Measurements from ENCODE around the gene PUS7. TPM values are rescaled to one million over a fixed set of nuclear protein-coding genes. Genes with fewer than 3 reads are reported as not detected.

The PUS7 gene
- total RNA-seq, 1 donor from 2014 or later: 29.5 TPM

DNA sequence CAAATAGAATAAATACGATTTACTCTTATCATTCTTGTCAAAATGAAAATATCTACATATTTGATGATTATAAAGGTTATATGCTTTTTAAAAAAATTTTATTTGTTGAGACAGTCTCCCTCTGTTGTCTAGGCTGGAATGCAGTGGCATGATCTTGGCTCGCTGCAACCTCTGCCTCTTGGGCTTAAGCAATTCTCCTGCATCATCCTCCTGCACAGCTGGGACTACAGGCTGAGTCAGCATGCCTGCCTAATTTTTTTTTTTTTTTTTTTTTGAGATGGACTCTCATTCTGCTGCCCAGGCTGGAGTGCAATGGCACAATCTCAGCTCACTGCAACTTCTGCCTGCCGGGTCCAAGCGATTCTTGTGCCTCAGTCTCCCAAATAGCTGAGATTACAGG, 48.9 kb downstream of the PUS7 start:
- FAIRE-seq: no peak
- Histone ChIP-seq H3K27me3 (ENCODE audit: control insufficient read depth, insufficient read depth, low read length) (no peaks in the 10 kb centered on the region), H3K36me3 (ENCODE audit: control insufficient read depth, insufficient read depth, low read length) (no peaks in the 10 kb centered on the region), H3K4me3 (ENCODE audit: low read depth, low read length) (no peak overlapping the region)
- peak; percentile 72 for DNase-seq (ENCODE audit: low read depth)
- TF ChIP-seq, protein P1, sequence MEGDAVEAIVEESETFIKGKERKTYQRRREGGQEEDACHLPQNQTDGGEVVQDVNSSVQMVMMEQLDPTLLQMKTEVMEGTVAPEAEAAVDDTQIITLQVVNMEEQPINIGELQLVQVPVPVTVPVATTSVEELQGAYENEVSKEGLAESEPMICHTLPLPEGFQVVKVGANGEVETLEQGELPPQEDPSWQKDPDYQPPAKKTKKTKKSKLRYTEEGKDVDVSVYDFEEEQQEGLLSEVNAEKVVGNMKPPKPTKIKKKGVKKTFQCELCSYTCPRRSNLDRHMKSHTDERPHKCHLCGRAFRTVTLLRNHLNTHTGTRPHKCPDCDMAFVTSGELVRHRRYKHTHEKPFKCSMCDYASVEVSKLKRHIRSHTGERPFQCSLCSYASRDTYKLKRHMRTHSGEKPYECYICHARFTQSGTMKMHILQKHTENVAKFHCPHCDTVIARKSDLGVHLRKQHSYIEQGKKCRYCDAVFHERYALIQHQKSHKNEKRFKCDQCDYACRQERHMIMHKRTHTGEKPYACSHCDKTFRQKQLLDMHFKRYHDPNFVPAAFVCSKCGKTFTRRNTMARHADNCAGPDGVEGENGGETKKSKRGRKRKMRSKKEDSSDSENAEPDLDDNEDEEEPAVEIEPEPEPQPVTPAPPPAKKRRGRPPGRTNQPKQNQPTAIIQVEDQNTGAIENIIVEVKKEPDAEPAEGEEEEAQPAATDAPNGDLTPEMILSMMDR (IDR thresholded peaks at IDR 0.05; ENCODE audit: insufficient read depth, low read length, severe bottlenecking): no peak

DNA sequence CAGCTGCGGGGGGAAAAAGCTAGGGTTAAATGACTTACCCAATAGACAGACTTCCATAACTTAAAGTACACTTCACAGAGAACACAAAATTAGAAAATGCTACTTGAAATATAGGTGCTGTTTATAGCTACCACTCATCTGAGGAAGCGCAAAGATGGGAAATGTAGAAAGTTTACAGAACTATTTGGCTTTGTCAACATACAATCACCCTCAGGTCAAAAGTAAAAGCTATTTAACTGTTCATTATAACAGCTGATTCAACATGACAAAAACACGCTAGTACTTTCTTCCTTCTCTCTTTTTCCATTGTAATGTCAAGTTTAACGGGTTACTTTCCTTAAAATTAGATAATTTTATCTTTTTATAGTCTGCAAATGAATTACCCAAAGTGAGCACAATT, 51.2 kb downstream of the PUS7 start:
- peaks cover 2% of the 10 kb centered on the region for H3K36me3 ChIP-seq (ENCODE audit: control insufficient read depth, insufficient read depth, low read length)
- no peak for FAIRE-seq

DNA sequence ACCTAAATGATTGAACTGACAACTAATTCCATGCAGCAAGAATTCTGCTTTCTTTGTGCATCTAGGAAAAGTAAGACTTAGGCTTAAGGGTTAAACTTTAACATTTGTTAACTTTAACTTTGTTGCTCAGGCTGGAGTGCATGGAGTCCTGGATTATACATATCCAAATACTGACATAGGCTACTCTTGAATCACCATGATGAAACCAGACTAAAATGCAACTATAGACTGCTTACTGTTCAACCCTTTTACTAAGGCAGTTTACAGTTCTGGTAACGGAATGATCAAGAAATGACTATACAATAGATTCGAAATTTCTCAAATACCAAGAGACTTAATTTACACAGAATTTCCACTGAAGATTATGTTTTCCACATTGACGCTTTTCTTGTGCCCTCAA, 52.0 kb downstream of the PUS7 start:
- TF ChIP-seq, protein P1 (IDR thresholded peaks at IDR 0.05; ENCODE audit: insufficient read depth, low read length, severe bottlenecking): no peak
- DNase-seq (ENCODE audit: low read depth): no peak
- no peak for FAIRE-seq
- Histone ChIP-seq H3K4me3 (ENCODE audit: low read depth, low read length) (no peak overlapping the region), H3K27me3 (ENCODE audit: control insufficient read depth, insufficient read depth, low read length) (no peaks in the 10 kb centered on the region), H3K36me3 (ENCODE audit: control insufficient read depth, insufficient read depth, low read length) (peaks cover 2% of the 10 kb centered on the region)

More for the DNA sequence above, 51.2 kb downstream of the PUS7 start:
- Histone ChIP-seq H3K27me3 (ENCODE audit: control insufficient read depth, insufficient read depth, low read length) (no peaks in the 10 kb centered on the region), H3K4me3 (ENCODE audit: low read depth, low read length) (no peak overlapping the region)
- DNase-seq (ENCODE audit: low read depth): no peak
- TF ChIP-seq, protein P1 (IDR thresholded peaks at IDR 0.05; ENCODE audit: insufficient read depth, low read length, severe bottlenecking): no peak

DNA sequence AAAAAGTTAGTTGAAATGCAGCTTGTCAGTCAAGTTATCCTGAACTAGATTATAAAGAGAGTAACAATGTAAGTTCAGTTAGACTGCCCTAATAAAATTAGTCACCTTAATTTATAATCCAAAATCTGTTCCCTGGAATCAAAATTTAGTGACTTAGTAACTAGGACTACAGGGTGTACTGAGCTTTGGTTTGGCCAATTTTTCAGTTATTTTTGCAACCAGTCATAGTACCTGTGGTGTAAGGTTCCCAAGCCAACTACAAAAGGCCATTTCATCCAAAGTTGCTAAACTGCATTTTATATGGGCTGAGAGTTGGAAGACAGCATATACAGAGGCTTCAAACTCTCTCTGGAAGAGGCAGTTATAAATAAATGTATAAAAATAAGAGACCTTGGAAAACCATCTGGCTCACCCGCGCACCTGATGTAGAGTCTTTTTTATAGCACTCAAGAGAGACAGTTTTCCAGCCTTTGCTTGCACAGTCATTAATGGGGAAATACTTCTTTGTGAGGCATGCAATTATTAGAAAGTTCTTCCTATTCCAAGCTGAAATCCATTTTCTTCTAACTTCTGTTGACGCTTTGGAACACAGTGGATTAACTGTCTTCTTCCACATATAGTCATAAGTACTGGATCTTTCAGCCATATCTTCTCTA, 59.2 kb downstream of the PUS7 start:
- H3K4me3 ChIP-seq (ENCODE audit: low read depth, low read length): no peak overlapping the region
- TF ChIP-seq, protein P1 (IDR thresholded peaks at IDR 0.05; ENCODE audit: insufficient read depth, low read length, severe bottlenecking): no peak
- H3K27me3 ChIP-seq (ENCODE audit: control insufficient read depth, insufficient read depth, low read length): no peaks in the 10 kb centered on the region
- FAIRE-seq: no peak
- peaks cover 2% of the 10 kb centered on the region for H3K36me3 ChIP-seq (ENCODE audit: control insufficient read depth, insufficient read depth, low read length)
- DNase-seq (ENCODE audit: low read depth): no peak

DNA sequence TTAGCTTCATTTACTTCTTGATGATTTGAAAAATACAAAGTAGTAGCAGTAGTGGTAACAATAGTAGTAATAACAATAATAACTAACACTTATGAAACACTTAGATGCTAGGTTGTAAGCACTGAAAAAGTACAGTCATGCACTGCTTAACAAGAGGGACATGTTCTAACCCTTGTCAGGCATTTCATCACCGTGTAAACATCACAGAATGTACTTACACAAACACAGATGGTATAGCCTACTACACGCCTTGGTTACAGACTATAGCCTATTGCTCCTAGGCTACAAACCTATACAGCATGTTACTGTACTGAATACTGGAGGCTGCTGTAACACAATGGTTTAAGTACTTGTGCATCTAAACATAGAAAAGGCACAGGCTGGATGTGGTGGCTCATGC, 60.6 kb downstream of the PUS7 start:
- H3K36me3 ChIP-seq (ENCODE audit: control insufficient read depth, insufficient read depth, low read length): peaks cover 2% of the 10 kb centered on the region
- DNase-seq (ENCODE audit: low read depth) (peak; percentile 97), FAIRE-seq (peak; percentile 28)
- TF ChIP-seq, protein P1 (IDR thresholded peaks at IDR 0.05; ENCODE audit: insufficient read depth, low read length, severe bottlenecking): no peak
- no peaks in the 10 kb centered on the region for H3K27me3 ChIP-seq (ENCODE audit: control insufficient read depth, insufficient read depth, low read length)
- no peak overlapping the region for H3K4me3 ChIP-seq (ENCODE audit: low read depth, low read length)
